COLO668 (cell line): Measurements from ENCODE around the gene ZSWIM8.
"Not testable (repeated sequence)": the region's sequence is repeated elsewhere in the genome, so short reads cannot be mapped to it uniquely, and the experiment has no call there.

ENCODE experiments used
- DNase-seq: peaks from one replicate; lab custom pipeline; 2025; ENCODE audit not compliant: unreplicated experiment; lab: John Stamatoyannopoulos, UW

Gene ZSWIM8

GRCh38 chr10:73814276-73814895, 29.0 kb downstream of the ZSWIM8 start:
- DNase-seq = no peak

GRCh38 chr10:73814896-73815718, 29.7 kb downstream of the ZSWIM8 start:
- peak; percentile 1 for DNase-seq

GRCh38 chr10:73815719-73816030, 30.3 kb downstream of the ZSWIM8 start:
- no peak for DNase-seq

- no peak for DNase-seq
These were observed 31.7 kb downstream of the ZSWIM8 start for GRCh38 chr10:73816917-73817729.

- DNase-seq = no peak
These were observed 32.4 kb downstream of the ZSWIM8 start for GRCh38 chr10:73817826-73818225.

GRCh38 chr10:73818402-73818801, 33.0 kb downstream of the ZSWIM8 start:
- DNase-seq = no peak

GRCh38 chr10:73819081-73819480, 33.7 kb downstream of the ZSWIM8 start:
- DNase-seq = no peak

- DNase-seq = no peak
These were observed 34.2 kb downstream of the ZSWIM8 start for GRCh38 chr10:73819513-73820093.

- no peak for DNase-seq
These were observed 38.0 kb downstream of the ZSWIM8 start for GRCh38 chr10:73823391-73823790.

- no peak for DNase-seq
These were observed 38.8 kb downstream of the ZSWIM8 start for GRCh38 chr10:73824146-73824725.

GRCh38 chr10:73827346-73828089, 42.1 kb downstream of the ZSWIM8 start:
- DNase-seq = no peak

GRCh38 chr10:73828161-73828560, 42.8 kb downstream of the ZSWIM8 start:
- DNase-seq = no peak

- DNase-seq = not testable (repeated sequence)
These were observed 43.7 kb downstream of the ZSWIM8 start for GRCh38 chr10:73829090-73829489.

- no peak for DNase-seq
These were observed 51.1 kb downstream of the ZSWIM8 start for GRCh38 chr10:73836427-73836980.

GRCh38 chr10:73837072-73837471, 51.7 kb downstream of the ZSWIM8 start:
- no peak for DNase-seq

GRCh38 chr10:73838008-73838567, 52.7 kb downstream of the ZSWIM8 start:
- no peak for DNase-seq

- no peak for DNase-seq
These were observed 53.4 kb downstream of the ZSWIM8 start for GRCh38 chr10:73838827-73839226.

GRCh38 chr10:73839276-73839966, 54.0 kb downstream of the ZSWIM8 start:
- no peak for DNase-seq

GRCh38 chr10:73840056-73840402, 54.6 kb downstream of the ZSWIM8 start:
- DNase-seq = no peak
